ENCODE data around the gene SPATC1L.
"Not testable (repeated sequence)": the region's sequence is repeated elsewhere in the genome, so short reads cannot be mapped to it uniquely, and the experiment has no call there.

The SPATC1L gene

DNA sequence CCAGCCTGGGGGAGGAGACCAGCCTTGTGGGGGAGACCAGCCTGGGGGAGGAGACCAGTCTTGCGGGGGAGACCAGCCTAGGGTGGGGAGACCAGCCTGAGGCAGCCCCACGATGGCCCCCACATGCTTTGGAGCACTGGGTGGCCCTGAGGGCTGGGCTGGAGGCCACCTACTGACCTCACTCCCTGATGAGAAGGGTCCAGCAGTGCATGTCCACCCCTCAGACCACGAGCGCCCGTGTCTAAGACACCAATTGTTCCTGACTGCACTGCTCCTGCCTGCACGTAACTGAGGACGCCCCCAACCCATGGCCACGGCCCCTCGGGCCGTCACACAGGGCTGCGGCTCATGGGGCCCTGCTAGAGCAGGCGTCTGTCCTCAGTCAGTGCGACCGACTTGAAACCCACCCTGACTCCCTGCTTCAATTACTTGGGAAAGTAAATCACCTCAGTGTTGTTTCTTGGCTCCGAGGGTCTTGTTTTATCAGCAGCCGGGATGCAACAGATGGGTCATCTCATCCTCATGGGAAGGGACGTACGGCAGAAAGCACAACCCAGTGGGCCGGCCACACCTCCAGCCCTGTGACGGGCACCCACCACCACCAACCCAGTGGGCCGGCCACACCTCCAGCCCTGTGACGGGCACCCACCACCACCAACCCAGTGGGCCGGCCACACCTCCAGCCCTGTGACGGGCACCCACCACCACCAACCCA lies at the start of gene SPATC1L:
Gene SPATC1L, minus strand, starts transcription at position 550 of the 715 bp plus-strand sequence. CDS start 1,643 bp downstream, outside the sequence.
- DNase-seq, result peak; percentile 54

DNA sequence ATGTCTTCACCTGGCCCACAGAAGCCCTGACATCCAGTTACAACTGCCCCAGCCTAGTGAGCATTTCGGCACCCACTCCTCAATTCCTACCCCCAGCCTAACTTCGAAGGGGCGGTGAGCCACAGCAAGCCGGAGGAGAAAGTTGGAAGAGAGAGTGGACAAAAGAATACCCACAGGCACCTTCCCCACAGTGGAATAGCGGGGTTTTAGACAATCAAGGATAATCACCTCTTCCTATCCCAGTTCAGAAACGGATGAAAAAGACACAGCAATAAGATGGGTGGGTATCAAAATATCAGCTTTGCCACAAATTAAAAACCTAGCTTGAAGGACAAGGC lies 45.6 kb upstream of the SPATC1L start:
- DNase-seq, result no peak

DNA sequence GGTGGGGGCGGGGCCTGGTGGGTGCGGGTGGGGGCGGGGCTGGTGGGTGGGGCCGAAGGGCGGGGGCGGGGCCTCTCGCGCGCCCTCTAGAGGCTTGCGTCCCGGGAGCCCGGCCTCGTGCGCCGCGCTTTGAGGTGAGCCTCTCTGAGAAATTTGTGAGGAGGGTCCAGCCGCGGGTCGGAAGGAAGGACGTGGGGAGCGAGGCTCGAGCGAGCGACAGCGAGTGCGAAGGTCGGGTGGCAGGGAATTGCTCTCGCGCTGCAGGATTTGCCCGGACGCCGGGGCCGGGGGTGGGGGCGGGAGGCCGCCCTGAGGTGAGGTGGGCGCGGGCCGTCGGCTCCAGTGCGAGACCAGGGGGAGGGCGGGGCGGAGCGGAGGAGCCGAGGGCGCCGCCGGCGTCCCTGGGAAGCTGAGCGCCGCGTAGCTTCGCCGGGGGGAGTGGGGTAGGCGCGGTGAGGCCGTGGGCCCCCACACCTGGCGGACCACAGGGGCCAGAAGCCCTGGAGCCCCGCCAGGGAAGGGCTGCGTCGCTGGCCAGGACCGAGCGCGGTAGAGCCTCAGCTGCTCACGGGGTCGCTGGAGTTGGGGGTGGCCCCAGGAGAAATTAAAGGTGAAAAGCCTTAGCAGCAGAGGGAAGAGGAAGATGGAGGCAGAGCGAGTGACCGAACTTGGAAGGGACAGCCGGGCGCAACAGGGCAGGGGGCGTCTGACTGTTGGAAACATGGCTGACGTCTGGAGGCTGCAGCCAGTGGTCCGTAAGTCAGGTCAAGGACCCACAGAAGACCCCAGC lies 45.1 kb upstream of the SPATC1L start:
- no peak for DNase-seq

DNA sequence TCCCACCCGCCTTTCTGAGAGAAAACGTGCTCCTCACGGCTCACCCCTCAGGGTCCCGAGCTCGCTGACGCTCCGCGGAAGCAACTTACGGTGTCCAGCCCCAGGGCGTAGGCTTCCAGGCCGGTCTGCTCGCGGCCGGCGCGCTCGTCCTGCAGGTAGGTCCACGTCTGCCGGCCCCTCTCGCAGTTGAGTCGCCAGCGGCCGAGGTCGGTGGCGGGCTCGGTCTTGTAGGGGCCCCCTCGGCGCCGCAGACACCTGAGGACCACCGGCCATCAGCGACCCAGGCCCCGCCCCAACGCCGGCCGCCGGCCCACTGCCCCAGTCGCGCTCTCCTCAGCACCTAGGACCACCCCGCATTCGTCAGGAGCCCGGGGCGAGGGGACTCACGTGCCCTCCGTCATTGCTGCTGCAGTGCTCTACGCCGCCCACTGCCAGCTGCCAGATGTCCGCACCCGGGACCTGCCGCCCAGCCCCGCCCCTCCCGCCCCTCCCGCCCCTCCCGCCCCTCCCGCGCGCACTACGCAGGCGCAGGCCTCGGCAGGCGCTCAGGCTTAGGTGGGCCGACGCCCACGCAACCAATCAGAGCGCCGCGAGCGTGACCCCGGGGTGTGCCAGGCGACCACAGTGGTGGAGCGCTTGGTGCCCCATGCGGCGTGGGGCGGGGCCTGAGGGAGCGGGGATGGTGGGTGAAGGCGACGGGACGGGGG lies 44.2 kb upstream of the SPATC1L start, which contains the start of gene LSS:
Gene LSS, minus strand, starts transcription at position 430 of the 707 bp plus-strand sequence. Its CDS starts 29 bp downstream, at position 401.
- peak; percentile 98 for DNase-seq

DNA sequence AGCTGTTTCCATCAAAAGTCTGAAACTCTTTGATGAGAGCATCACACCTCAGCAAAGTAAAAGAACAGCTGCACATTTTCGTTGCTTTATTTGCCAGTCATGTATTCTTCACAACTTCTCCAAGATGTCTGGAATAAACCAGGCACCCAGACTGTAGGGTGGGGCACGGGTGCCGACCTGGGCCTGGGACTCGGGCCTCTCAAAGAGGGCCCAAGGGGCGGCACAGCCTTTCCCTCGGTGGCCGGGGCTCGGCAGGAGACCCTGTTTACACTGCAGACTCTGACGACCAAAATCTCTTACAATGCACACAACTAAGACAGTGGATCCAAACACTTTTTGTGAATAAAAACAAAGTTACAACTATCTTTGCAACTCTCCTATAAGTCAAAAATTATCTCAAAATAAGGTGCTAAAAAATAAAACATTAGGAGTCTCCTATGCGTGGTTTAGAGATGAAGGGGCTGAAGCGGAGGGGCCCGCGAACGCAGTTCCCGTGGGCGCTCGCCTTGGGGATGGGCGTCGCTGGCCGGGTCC lies 43.6 kb upstream of the SPATC1L start:
- DNase-seq, result peak; percentile 25

DNA sequence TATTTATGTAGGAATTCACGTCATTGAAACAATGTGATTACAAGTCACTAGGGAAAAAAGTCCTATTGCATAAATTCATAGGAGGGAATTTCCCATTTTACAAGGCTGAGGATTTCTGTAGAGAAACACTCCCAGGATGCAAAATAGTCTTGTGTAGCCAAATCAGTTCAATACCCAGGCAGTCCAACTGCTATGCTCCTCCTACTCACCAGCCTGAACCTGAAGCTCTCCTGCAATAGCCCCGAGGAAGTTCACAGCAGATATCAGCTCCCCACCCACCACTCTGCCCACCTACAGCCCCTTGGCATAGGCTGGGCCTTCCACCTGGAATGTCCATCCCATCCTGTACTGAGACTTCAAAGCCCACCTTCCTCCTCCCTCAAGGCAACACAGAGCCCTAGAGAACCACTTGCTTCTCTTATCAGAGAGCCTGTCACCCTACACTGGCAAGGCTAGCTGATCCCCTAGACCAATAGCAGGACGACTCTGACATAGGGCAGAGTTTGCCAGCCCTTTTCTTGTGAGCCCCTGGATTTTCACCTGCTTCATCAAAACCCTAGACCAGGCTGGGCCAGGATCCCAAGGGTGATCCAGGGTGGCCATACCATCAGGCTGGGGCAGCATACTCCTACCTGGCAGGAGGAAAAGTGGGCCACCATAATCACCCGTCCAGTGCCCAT lies 42.8 kb upstream of the SPATC1L start:
- peak; percentile 95 for DNase-seq

DNA sequence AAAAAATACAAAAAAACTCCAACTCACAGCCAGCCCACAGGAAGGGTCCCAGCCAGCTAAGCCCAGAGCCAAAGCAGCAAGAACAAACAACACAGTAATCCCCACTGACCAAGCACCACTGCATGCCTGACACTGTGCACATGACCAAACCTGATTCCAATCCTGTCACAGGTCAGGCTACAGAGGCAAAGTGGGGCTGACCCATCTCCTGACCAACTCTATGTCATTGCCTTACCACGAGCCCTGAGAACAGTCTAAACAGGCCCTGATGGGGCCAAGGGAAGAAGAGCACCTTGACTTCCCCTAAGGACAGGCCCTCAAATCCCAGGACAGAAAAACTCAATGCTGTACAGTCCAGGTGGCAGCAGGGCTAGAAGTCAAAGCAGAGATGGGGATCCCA lies 41.9 kb upstream of the SPATC1L start:
- peak; percentile 62 for DNase-seq

DNA sequence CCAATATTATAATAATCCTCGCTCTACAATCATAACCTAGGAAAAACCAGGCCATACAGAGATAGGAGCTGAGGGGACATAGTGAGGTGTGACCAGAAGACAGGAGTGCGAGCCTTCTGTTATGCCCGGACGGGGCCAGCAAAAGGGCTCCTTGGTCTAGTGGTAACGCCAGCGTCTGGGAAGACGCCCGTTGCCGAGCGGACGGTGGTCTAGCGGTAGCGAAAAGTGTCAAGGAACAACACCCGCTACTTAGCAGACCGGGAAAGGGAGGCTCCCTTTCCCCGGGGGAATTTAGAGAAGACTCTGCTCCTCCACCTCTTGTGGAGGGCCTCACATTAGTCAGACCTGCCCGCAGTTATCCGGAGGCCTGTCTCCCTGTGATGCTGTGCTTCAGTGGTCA lies 39.4 kb upstream of the SPATC1L start:
- DNase-seq, result not testable (repeated sequence)

DNA sequence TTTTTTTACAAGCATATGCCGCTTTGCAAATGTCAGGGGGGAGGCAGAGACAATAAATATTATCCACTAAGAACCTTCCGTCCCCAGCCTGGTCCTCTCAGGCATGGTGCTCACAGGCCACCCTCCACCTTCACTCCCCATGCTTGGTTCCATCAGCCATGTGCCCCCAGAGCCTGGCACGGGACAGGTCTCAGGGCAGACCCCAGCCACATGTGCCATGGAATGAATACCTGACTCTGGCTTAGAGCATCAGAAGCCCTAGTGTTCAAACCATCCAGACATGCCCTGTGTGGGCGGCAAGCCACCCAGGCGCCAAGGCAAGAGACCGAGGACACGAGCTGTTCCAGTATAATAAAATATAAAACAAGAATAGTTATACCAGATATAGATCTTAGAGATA lies 39.0 kb upstream of the SPATC1L start:
- no peak for DNase-seq

DNA sequence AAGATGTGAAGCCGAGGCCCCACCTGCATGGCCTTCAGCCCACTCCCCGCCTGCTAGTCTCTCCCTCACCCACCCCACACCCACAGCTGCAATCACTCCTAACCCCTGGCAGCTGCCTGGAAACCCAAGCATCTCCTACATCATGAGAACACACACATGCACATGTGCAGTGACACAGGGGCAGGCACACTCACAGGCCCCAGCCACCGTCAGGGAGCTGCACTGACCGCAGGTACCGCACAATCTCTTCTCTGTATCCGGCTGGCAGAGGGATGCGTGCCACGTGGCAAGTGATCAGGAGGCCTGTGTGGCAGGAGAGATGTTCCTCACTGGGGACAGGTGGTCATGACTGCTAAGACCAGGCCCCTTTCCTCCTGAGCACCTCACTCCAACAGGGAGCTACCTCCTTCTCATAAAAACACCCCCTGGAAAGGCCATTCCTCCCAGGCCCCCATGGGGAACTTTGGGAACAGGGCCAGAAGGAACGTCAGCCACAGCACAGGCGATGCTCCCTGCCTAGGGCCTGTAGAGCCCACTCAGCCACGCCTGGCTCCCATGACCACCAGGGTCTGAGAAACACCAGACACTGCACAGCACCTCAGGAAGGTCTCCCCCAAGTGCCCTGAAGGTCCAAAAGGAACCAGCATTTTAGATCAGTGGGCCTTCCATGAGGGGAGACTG lies 38.3 kb upstream of the SPATC1L start:
- DNase-seq, result no peak

DNA sequence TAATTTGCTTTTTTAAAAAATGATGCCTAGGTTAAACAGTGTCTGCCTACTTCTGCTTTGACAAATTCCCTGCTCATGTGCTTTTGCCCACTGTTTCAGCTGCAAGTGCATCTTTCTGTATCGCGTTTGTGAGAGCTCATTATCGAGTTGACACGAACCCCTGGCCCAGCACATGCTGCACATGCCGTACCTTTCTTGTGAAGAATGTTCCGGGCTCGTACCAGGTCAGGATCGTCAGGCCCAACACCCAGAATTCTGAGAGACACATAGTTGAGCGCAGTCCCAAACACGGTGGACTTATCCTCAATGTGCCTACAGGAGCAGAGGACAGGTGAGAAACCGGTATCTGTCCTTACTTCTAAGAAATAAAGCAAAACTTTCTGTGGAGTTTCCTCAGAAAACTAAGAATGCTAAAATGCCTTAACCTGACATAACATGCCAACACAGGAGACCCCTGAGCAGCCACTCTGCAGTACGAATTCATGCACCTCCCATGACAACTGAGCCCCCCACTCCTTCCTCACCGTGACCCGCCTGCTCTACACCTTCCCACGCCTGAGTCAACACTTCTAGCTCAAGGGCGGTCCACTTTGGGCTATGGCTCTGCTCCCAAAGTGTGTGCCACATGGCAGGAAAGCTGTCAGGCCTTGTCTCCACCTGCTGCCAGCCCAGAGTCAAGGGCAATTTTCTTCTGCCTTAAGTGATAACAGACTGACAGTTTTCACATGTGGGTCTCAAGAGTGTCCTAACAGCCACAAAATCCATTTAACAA lies 37.6 kb upstream of the SPATC1L start:
- no peak for DNase-seq

DNA sequence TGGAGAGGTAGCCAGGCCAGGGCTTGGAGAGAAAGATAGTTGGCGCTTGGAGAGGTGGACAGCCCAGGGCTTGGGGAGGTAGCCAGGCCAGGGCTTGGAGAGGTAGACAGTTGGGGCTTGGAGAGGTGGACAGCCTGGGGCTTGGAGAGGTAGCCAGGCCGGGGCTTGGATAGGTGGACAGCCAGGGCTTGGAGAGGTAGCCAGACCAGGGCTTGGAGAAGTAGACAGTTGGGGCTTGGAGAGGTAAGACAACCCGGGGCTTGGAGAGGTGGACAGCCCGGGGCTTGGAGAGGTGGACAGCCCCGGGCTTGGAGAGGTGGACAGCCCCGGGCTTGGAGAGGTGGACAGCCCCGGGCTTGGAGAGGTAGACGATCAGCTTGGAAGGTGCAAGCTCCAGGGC lies 36.6 kb upstream of the SPATC1L start:
- no peak for DNase-seq

DNA sequence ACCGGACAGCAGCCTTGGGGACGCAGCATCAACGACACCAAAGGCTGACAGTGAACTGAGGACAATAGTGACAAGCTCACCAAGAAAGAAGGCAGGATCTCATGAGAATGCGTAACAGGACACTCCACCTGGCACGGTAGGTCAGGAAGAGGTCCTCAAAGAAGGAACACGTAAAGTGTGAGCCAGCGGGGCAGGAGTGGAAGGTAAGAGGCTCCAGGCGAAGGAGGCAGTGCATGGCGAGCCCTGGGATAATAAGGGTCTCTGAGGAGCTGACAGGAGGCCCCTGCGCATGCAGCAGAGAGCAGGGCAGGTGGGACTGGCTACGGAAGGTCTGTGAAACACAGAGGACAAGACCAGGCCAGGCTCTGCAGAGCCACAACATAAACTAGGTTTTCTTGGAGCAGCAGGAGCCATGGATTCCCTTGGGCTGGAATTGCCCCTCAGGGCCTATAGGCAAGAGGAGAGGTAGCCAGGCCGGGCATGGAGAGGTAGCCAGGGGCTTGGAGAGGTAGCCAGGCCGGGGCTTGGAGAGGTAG lies 36.1 kb upstream of the SPATC1L start:
- DNase-seq, result no peak

DNA sequence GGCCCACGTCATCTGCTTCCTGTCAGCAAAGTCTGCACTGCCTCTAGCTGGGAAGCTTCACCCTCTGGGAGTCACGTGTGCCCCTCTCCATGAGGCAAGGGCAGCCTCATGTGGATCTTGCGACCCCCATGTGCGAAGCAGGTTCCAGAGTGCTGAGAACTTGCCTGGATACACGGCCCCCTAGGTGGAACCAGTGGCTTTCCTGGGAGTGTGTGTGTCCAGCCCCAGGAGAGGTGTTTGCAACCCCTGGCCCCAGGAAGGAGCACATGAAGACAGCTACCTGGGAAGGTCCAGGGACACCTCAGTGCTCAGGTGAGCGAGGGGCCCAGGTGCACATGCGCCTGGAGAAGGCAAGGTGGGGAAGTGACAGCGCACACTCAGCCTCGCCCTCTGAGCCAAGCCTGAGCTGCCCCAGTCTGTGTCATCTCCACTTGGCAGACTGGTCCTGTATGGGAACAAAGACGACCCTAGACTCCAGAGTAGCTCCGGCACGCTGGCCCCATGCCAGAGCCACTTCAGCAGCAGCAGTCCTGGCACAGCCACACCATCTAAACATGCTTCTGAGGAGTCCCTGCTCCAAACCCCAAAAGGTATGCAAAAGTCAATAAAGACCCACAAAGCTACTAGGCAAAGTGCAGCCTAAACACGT lies 35.5 kb upstream of the SPATC1L start:
- no peak for DNase-seq

DNA sequence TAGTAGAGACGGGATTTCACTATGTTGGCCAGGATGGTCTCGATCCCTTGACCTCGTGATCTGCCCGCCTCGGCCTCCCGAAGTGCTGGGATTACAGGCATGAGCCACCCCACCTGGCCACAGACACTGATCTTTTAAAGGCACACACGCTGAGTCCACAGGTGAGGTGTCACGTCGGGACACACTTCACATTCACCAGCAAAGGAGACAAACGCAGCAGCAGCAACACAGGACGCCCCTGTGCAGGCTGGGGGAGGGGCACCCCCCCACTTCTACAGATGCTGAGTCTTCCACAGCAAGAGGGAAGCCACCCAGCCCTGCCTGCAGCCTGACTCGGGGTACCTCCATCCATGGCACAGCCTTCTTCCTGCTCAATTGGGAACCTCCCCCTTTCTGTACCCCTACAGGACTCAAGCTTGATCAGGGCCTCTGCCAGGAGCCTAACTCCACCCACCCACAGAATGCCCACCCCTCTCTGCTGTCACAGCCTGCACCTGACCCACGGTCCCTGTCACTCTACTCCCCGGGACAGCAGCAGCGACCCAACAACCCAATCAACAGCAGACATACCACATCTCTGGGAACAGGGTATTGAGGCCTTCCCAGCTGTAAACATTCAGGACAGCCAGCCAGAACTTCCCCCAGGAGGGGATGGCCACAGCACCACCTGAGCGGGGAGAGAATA lies 34.8 kb upstream of the SPATC1L start:
- no peak for DNase-seq

DNA sequence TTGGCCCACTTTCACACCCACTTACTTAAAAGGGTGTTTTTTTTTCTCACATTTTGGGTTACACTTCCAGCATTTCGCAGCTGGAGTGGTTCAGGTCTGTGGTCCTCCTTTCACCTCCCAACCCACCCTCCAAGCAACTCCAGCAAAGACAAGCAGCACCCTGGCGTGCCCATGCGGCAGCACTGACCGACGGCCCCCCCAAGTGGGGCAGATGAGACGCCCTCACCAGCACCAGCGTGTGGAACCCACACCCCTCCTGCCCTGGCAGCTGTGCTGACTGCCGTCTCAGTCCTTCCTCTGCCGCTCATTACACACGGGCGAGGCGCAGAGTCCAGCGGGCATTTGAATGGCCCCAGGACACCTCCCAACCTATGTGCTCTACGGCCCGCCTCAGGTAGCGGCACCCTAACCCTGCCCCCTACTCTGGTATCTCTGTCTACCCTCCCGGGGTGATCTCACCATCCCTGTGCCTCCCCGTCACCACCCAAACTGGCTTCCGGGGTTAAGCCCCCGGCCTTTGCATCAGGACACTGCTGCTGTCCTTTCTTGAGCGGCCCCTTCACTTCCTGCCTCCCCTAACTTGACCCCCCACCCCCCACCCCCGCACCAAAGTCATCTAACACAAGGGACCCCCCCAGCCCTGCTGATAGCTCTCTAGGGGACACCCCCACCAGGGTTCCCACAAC lies 33.4 kb upstream of the SPATC1L start:
- no peak for DNase-seq

DNA sequence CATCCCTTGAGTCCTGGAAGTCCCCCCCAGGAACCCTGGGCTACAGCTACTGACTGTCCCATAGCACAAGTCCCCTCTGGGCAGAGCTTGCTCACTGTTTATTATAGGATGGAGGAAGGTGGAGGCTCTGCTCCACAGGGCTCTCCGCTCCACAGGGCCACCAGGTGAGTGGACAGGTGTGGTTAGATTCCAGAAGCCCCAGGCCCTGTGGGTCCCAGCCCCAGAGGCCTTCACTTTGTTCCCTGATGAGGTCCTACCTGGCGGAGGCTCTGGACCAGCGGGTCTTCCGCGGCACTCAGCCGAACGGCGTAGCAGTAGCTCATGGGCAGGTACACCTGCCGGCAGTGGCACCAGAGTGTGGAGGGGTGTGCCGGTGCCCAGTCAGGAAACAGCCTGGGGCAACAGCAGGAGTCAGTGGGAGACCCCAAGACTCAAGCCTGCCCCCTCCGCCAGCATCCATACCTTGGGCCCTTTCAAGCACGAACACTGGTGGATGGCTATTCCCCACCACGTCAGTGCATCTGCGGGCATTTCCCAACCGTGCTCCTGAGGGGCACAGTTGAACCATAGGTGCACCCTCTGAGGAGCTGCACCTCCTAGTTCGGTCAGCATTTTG lies 32.0 kb upstream of the SPATC1L start:
- DNase-seq, result no peak

DNA sequence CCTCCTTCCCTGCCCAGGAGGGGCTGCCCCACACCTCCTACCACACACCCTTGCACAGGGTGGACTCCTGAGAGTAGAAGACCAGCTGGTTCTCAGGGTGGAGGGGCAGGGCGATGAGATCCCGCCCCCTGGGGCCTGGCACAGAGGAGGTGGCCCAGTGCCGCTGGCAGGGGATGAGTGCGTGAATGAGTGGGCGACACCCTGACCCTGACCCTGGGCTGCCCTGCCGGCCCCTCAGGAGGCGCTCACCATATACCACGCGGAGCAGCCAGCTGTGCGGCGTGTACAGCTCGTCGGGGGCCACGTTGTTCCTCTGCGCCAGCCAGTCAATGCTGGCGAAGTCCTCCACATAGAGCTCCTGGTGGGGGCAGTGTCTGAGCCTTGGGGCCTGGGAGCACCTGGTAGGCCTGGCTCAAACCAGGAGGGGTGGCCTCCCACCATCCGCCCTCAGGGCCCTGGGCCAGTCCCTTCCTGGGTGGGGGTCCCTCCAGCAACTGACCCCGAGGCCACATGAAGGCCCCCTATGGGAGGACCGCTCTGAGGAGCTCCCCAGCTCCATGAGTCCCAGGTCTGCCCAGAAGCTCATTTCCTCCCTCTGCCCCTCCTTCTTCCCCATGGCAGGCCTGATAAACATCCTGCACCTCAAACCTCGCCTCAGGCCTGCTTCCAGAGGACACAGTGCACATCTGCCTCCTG lies 31.3 kb upstream of the SPATC1L start:
- peak; percentile 14 for DNase-seq
